Naive B cell (primary cell): ENCODE measurements around the gene LRRC52. TPM values are rescaled to one million over a fixed set of nuclear protein-coding genes. Genes with fewer than 3 reads are reported as not detected.

Experiments used
- ATAC-seq, 2 donors: fragments of 150-1000 bp; cut with Tn5 transposase; 2 replicates each; pipeline ENCODE4 v1.10.0; 2021; ENCODE audit warnings: low read depth in 2 of 2, mild to moderate bottlenecking in 2 of 2, moderate library complexity in 2 of 2
- DNase-seq: peaks from one replicate; pipeline ENCODE4 v3.0.0; 2022
- H3K27ac Mint-ChIP-seq, 6 donors: one replicate each; pipeline ENCODE4 v1.8.0; 2020 to 2022; ENCODE audit warnings: mild to moderate bottlenecking in 6 of 6, mixed read lengths in 6 of 6, moderate library complexity in 5 of 6, inconsistent platforms in 2 of 6
- H3K27me3 Mint-ChIP-seq, 3 donors: one replicate each; pipeline ENCODE4 v1.8.0; 2021 to 2022; ENCODE audit warnings: mixed read lengths in 3 of 3, mild to moderate bottlenecking in 1 of 3
- H3K36me3 Mint-ChIP-seq, 2 donors: one replicate each; pipeline ENCODE4 v1.8.0; 2020 to 2022; ENCODE audit warnings: mixed read lengths in 2 of 2, inconsistent platforms in 1 of 2, mild to moderate bottlenecking in 1 of 2
- H3K4me1 Mint-ChIP-seq, 3 donors: one replicate each; pipeline ENCODE4 v1.8.0; 2020 to 2022; ENCODE audit warnings: mixed read lengths in 3 of 3, inconsistent platforms in 1 of 3, mild to moderate bottlenecking in 1 of 3, moderate library complexity in 1 of 3
- H3K4me3 Mint-ChIP-seq, 8 donors: one replicate each; pipeline ENCODE4 v1.8.0; 2020 to 2022; ENCODE audit warnings: mild to moderate bottlenecking in 8 of 8, mixed read lengths in 8 of 8, moderate library complexity in 8 of 8, inconsistent platforms in 2 of 8
- H3K9me3 Mint-ChIP-seq, 7 donors: one replicate each; pipeline ENCODE4 v1.8.0; 2020 to 2022; ENCODE audit warnings: mixed read lengths in 7 of 7, mild to moderate bottlenecking in 5 of 7, inconsistent platforms in 2 of 7, moderate library complexity in 1 of 7
- polyA plus RNA-seq, 6 donors: library from polyadenylated mRNA; unstranded; fragments of 300-500 nt; fragmentation: Illumina TruSeq; gene quantifications; one replicate each; pipeline ENCODE4 v1.2.3, GENCODE V29; 2021; ENCODE audit warnings: low read depth in 6 of 6

Gene LRRC52
- polyA plus RNA-seq, 6 donors from 2014 or later: not detected

GRCh38 chr1:165545974-165546373, 2.2 kb downstream of the LRRC52 start:
- no peak for DNase-seq
- Mint-ChIP-seq H3K9me3 (no peaks in the 10 kb centered on the region), H3K27ac (no peak overlapping the region), H3K27me3 (peaks cover 59 to 79% (median 62%) of the 10 kb centered on the region in 3 donors), H3K36me3 (no peaks in the 10 kb centered on the region), H3K4me3 (no peak overlapping the region), H3K4me1 (no peaks in the 10 kb centered on the region)
- no peak for ATAC-seq

DNA sequence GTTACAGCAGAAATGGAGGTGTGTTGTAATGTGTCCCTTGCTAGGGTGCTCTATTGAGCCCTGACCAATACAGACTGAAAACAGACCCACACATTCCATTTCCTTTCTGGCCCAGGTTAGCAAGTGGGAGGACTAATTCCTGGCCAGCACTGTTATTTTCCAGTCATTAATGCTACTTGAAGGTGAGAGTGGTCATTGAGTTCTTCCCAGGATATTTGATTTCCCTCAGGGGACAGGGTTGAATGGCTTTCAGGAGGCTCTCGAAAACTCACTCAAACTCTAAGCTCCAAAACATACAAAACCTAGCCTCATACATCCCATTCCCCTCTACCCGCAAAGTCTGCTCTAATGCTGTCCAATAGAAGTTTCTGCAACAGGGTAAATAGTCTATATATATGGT, 6.2 kb downstream of the LRRC52 start:
- Mint-ChIP-seq H3K9me3 (peaks cover 0 to 2% (median 0%) of the 10 kb centered on the region in 7 donors), H3K27me3 (peaks cover 56 to 71% (median 60%) of the 10 kb centered on the region in 3 donors), H3K27ac (no peak overlapping the region), H3K4me3 (no peak overlapping the region), H3K4me1 (no peaks in the 10 kb centered on the region), H3K36me3 (no peaks in the 10 kb centered on the region)
- ATAC-seq (no peak), DNase-seq (no peak)

DNA sequence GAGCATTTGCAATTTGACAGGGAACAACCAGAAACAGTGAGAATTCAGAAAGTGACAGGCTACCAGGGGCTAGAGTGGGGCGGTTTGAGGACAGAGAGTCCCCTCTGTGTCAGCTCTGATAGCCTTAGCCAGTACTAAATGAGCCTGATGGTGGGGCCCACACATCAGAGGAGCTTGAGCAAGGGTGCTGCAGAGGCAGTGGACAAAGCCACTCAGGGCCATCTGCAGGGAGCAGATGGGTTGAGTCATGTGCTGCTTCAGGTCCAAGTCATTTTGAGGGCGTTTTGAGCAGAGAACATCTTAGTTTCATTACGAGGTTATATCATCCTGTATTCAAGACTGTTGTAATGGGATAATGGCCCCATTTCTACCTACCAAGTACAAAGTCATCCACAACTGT, 7.7 kb downstream of the LRRC52 start:
- Mint-ChIP-seq H3K4me1 (no peaks in the 10 kb centered on the region), H3K9me3 (peaks cover 0 to 2% (median 0%) of the 10 kb centered on the region in 7 donors)
- ATAC-seq: no peak

DNA sequence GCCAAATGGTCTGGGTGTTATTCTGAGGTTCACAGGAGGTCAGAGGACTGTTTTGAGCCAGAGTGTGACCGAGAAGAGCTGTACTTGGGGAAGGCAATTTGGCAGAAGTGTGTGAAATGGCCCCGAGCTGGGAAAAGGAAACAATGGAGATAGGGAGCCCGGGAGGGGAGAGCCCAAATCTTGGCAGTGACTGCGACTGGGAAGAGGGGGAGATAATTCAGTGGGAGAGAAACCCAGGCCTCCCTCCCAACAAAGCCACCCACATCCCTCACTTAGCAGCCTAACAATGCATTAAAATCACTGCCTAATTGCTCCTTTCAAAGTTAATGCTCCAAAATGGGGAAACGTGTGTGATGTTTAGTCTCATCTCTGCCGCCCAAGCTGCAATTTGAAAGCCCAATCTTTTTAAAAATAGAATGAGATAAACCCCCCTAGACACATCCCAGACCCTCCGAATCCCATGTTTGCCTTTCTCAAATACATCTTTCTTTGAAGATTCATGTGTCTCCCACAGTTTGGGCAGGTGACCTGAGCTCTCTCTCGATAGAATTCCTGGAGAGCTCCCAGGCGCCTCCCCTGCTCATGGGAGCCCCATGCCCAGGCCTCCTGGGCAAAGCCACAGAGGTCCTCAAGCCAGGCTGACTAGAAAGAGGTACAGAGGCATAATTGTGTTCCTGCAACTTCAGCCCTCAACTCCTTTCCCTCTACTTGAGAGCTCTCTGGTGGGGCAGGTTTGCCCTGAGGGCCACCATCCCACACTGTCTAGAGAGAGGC, 17.3 kb downstream of the LRRC52 start:
- no peak for ATAC-seq

More for the DNA sequence above, 7.7 kb downstream of the LRRC52 start:
- no peak overlapping the region for H3K4me3 Mint-ChIP-seq
- no peaks in the 10 kb centered on the region for H3K36me3 Mint-ChIP-seq
- no peak for DNase-seq
- H3K27ac Mint-ChIP-seq: no peak overlapping the region
- H3K27me3 Mint-ChIP-seq: peaks cover 52 to 62% (median 58%) of the 10 kb centered on the region in 3 donors

GRCh38 chr1:165562571-165562970, 18.8 kb downstream of the LRRC52 start:
- peaks cover 0 to 2% (median 0%) of the 10 kb centered on the region in 7 donors for H3K9me3 Mint-ChIP-seq
- H3K36me3 Mint-ChIP-seq: no peaks in the 10 kb centered on the region
- no peaks in the 10 kb centered on the region for H3K4me1 Mint-ChIP-seq
- H3K4me3 Mint-ChIP-seq: no peak overlapping the region
- DNase-seq (no peak), ATAC-seq (no peak)
- peaks cover 48 to 64% (median 61%) of the 10 kb centered on the region in 3 donors for H3K27me3 Mint-ChIP-seq
- H3K27ac Mint-ChIP-seq: no peak overlapping the region

More for the DNA sequence above, 17.3 kb downstream of the LRRC52 start:
- no peaks in the 10 kb centered on the region for H3K9me3 Mint-ChIP-seq
- H3K27ac Mint-ChIP-seq: no peak overlapping the region
- H3K27me3 Mint-ChIP-seq: peaks cover 47 to 56% (median 49%) of the 10 kb centered on the region in 3 donors
- no peaks in the 10 kb centered on the region for H3K36me3 Mint-ChIP-seq
- no peaks in the 10 kb centered on the region for H3K4me1 Mint-ChIP-seq
- H3K4me3 Mint-ChIP-seq: no peak overlapping the region
- DNase-seq: no peak

GRCh38 chr1:165563551-165563950, 19.8 kb downstream of the LRRC52 start:
- Mint-ChIP-seq H3K27ac (no peak overlapping the region), H3K36me3 (no peaks in the 10 kb centered on the region), H3K4me1 (no peaks in the 10 kb centered on the region), H3K27me3 (peaks cover 47 to 63% (median 61%) of the 10 kb centered on the region in 3 donors), H3K9me3 (peaks cover 0 to 4% (median 0%) of the 10 kb centered on the region in 7 donors), H3K4me3 (no peak overlapping the region)
- ATAC-seq: no peak
- DNase-seq: no peak

- Mint-ChIP-seq H3K4me1 (no peaks in the 10 kb centered on the region), H3K4me3 (no peak overlapping the region), H3K27ac (no peak overlapping the region), H3K36me3 (no peaks in the 10 kb centered on the region), H3K27me3 (peaks cover 45 to 67% (median 64%) of the 10 kb centered on the region in 3 donors), H3K9me3 (peaks cover 0 to 4% (median 0%) of the 10 kb centered on the region in 7 donors)
- ATAC-seq (no peak), DNase-seq (no peak)
Observed at GRCh38 chr1:165564561-165564960, 20.8 kb downstream of the LRRC52 start.

DNA sequence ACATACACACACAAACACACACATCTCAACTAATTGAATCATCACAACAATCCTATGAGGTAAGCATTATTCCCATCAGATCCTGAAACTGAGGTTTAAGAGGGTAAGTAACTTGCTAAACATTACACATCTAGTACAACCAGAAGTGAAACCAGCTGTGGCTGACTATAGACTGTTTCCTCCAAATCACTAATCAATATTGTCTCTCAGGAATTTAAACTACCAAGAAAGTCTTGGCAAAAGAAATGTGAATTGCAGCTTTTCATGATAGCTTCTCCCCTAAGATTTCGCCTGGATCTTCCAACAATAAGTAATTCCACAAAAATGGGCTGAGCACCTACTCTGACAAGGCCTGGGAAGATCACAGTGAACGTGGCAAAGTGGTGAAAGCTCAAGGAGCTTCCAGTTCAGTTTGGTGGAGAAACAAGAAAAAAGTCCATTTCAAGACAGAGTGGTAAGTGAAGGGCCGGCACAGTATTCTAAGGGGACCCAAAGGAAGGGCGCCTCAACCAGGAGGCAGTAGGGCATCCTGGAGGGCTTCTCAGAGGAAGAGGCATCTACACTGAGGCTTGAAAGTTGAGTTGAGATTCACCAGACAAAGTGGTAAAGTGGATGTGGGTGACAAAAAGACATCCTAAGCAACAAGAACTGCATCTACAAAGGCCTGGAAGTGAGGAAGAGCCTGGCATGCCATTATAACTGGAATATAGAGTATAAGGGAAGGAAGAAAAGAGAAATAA, 22.1 kb downstream of the LRRC52 start:
- Mint-ChIP-seq H3K36me3 (no peaks in the 10 kb centered on the region), H3K9me3 (peaks cover 0 to 4% (median 0%) of the 10 kb centered on the region in 7 donors), H3K4me1 (no peaks in the 10 kb centered on the region), H3K4me3 (no peak overlapping the region), H3K27me3 (peaks cover 43 to 69% (median 68%) of the 10 kb centered on the region in 3 donors), H3K27ac (no peak overlapping the region)
- ATAC-seq (no peak), DNase-seq (no peak)

- no peaks in the 10 kb centered on the region for H3K36me3 Mint-ChIP-seq
- no peak for ATAC-seq
Observed at GRCh38 chr1:165570078-165570477, 26.3 kb downstream of the LRRC52 start.

DNA sequence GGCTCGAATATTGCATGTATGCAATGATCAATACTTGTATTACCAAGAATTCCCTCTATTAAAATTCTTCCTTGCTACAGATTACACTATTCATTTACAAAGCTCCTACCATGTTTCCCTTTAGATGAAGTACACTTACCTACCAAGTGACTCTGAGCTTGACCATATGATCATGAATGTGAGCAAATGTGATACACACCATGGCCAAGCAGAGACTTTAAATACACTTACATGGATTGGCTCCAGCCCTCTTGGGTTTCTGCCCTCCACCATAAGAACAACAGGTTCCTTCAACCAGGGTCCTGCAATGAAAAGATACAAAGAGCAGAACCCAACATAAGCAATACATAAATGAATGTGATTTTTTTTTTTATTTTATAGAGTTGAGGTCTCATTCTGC, 30.0 kb downstream of the LRRC52 start:
- H3K27me3 Mint-ChIP-seq: peaks cover 31 to 50% (median 31%) of the 10 kb centered on the region in 3 donors
- H3K27ac Mint-ChIP-seq: no peak overlapping the region
- H3K4me3 Mint-ChIP-seq: no peak overlapping the region
- no peak for ATAC-seq
- no peaks in the 10 kb centered on the region for H3K36me3 Mint-ChIP-seq
- H3K9me3 Mint-ChIP-seq: no peaks in the 10 kb centered on the region
- H3K4me1 Mint-ChIP-seq: no peaks in the 10 kb centered on the region
- no peak for DNase-seq

More at GRCh38 chr1:165570078-165570477, 26.3 kb downstream of the LRRC52 start:
- peaks cover 52 to 62% (median 59%) of the 10 kb centered on the region in 3 donors for H3K27me3 Mint-ChIP-seq
- H3K9me3 Mint-ChIP-seq: peaks cover 0 to 4% (median 0%) of the 10 kb centered on the region in 7 donors
- no peaks in the 10 kb centered on the region for H3K4me1 Mint-ChIP-seq
- no peak overlapping the region for H3K27ac Mint-ChIP-seq
- no peak overlapping the region for H3K4me3 Mint-ChIP-seq
- DNase-seq: no peak

DNA sequence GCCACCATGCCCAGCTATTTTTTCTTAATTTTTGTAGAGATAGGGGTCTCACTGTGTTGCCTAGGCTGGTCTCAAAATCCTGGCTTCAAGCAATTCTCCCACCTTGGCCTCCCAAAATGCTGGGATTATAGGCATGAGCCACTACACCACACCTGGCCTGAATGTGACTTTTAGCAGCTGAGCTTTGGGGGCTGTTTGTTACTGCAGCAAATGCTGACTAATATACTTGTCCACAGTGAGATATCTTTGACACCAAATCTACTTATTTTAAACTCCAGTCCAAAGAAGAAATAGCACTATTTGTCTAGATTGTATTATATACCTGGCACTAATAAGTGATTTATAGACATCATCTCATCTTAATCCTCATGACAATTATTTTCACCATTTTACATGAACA, 30.5 kb downstream of the LRRC52 start:
- H3K27ac Mint-ChIP-seq: no peak overlapping the region
- no peak for ATAC-seq
- DNase-seq: no peak
- peaks cover 34 to 49% (median 35%) of the 10 kb centered on the region in 3 donors for H3K27me3 Mint-ChIP-seq
- no peaks in the 10 kb centered on the region for H3K9me3 Mint-ChIP-seq
- no peaks in the 10 kb centered on the region for H3K36me3 Mint-ChIP-seq
- no peaks in the 10 kb centered on the region for H3K4me1 Mint-ChIP-seq
- no peak overlapping the region for H3K4me3 Mint-ChIP-seq

- H3K9me3 Mint-ChIP-seq: no peaks in the 10 kb centered on the region
- H3K27me3 Mint-ChIP-seq: peaks cover 32 to 50% (median 34%) of the 10 kb centered on the region in 3 donors
- H3K4me3 Mint-ChIP-seq: no peak overlapping the region
- ATAC-seq: no peak
- no peaks in the 10 kb centered on the region for H3K36me3 Mint-ChIP-seq
- no peak for DNase-seq
- no peaks in the 10 kb centered on the region for H3K4me1 Mint-ChIP-seq
- no peak overlapping the region for H3K27ac Mint-ChIP-seq
Observed at GRCh38 chr1:165575468-165576099, 31.8 kb downstream of the LRRC52 start.

GRCh38 chr1:165576536-165576935, 32.7 kb downstream of the LRRC52 start:
- Mint-ChIP-seq H3K27me3 (peaks cover 27 to 45% (median 31%) of the 10 kb centered on the region in 3 donors), H3K27ac (no peak overlapping the region), H3K4me3 (no peak overlapping the region), H3K9me3 (no peaks in the 10 kb centered on the region), H3K36me3 (no peaks in the 10 kb centered on the region), H3K4me1 (no peaks in the 10 kb centered on the region)
- DNase-seq: no peak
- ATAC-seq: no peak
